GM12878 (cell line): ENCODE measurements around the gene GNAO1. TPM values are rescaled to one million over a fixed set of nuclear protein-coding genes. Genes with fewer than 3 reads are reported as not detected.

Experiments
- ATAC-seq: fragments of 200-7000 bp; cut with Tn5 transposase; 3 replicates; pipeline ENCODE4 v1.9.1; 2020; ENCODE audit warnings: mild to moderate bottlenecking, moderate library complexity
- BruUV-seq: library from RNA; stranded (reverse); fragments of 400-500 nt; replicated peaks from 2 replicates; lab custom pipeline; 2021; lab: Mats Ljungman, UMichigan
- CTCF ChIA-PET: fragments of 300-600 bp; sonication (Branson Sonifier 250); formaldehyde crosslinking; extraction: SDS; loops from one replicate; lab custom pipeline; 2021; ENCODE audit warnings: inconsistent platforms; lab: Yijun Ruan, JAX
- POLR2A ChIA-PET: fragments of 350-600 bp; formaldehyde crosslinking; extraction: SDS; loops from one replicate; lab custom pipeline; 2021; ENCODE audit warnings: inconsistent platforms; lab: Charles Lee
- RAD21 ChIA-PET: fragments of 300-600 bp; sonication (Branson Sonifier 250); formaldehyde crosslinking; loops from one replicate; lab custom pipeline; 2023; ENCODE audit warnings: antibody characterized with exemption; ENCODE audit not compliant: unreplicated experiment; lab: Charles Lee
- SMC1A ChIA-PET: fragments of 300-600 bp; sonication (Branson Sonifier 250); formaldehyde crosslinking; loops from one replicate; lab custom pipeline; 2023; ENCODE audit not compliant: unreplicated experiment, uncharacterized antibody; lab: Charles Lee
- DNase-seq: peaks from one replicate; pipeline ENCODE4 v3.0.0-alpha.2; 2011; ENCODE audit warnings: low read depth, low spot score
- FAIRE-seq: peaks from 3 replicates; lab custom pipeline; 2011; peaks lifted over from hg19 to GRCh38; lab: Jason Lieb, UNC
- H2AFZ ChIP-seq: 2 replicates; pipeline ENCODE4 v1.6.0; 2011; ENCODE audit warnings: low read depth, low read length, control low read depth; ENCODE audit not compliant: control insufficient read depth
- H3K27ac ChIP-seq: 2 replicates; pipeline ENCODE4 v1.5.1; 2011; ENCODE audit warnings: control low read depth; ENCODE audit not compliant: control insufficient read depth, insufficient read depth
- H3K27me3 ChIP-seq, 2 experiments: replicated peaks in 1 of 2; 2 replicates each; pipeline versions ENCODE4 v1.6.0 to v1.6.1; 2011; ENCODE audit warnings: low read length in 1 of 2; ENCODE audit not compliant: control insufficient read depth in 2 of 2, insufficient read depth in 2 of 2
- H3K36me3 ChIP-seq, 2 experiments: 2 replicates each; pipeline ENCODE4 v1.5.1; 2011; ENCODE audit warnings: low read length in 1 of 2; ENCODE audit not compliant: control insufficient read depth in 2 of 2, insufficient read depth in 2 of 2
- H3K4me1 ChIP-seq: 2 replicates; pipeline ENCODE4 v1.6.1; 2011; ENCODE audit warnings: mild to moderate bottlenecking, low read length, moderate library complexity, mixed read lengths; ENCODE audit not compliant: control insufficient read depth, insufficient read depth
- H3K4me2 ChIP-seq: 2 replicates; pipeline ENCODE4 v1.6.0; 2011; ENCODE audit warnings: control low read depth; ENCODE audit not compliant: control insufficient read depth, insufficient read depth
- H3K4me3 ChIP-seq: fragments of 200-600 bp; sonication (generic); 2 replicates; pipeline ENCODE4 v1.5.1; 2016
- H3K79me2 ChIP-seq: 2 replicates; pipeline ENCODE4 v1.6.0; 2011; ENCODE audit warnings: low read length; ENCODE audit not compliant: control insufficient read depth, insufficient read depth
- H3K9ac ChIP-seq: 2 replicates; pipeline ENCODE4 v1.8.0; 2011; ENCODE audit warnings: low read length, control low read depth, mixed read lengths; ENCODE audit not compliant: control insufficient read depth, insufficient read depth
- H3K9me3 ChIP-seq: replicated peaks from 3 replicates; pipeline ENCODE4 v1.5.1; 2011; ENCODE audit warnings: mild to moderate bottlenecking, low read length; ENCODE audit not compliant: control insufficient read depth, insufficient read depth
- H4K20me1 ChIP-seq: 2 replicates; pipeline ENCODE4 v1.6.0; 2011; ENCODE audit not compliant: control insufficient read depth, insufficient read depth
- ETV6 ChIP-seq, 2 experiments: fragments of 450-650 bp in 1 of 2; IDR thresholded peaks in 1 of 2; conservative IDR thresholded peaks in 1 of 2; 2 replicates each; pipeline ENCODE4 v1.6.1; 2014; ENCODE audit warnings: antibody characterized with exemption in 1 of 2, borderline replicate concordance in 1 of 2, low read depth in 1 of 2, mild to moderate bottlenecking in 1 of 2, moderate library complexity in 1 of 2
- GATAD2B ChIP-seq: fragments of 450-650 bp; conservative IDR thresholded peaks from 2 replicates; pipeline ENCODE4 v1.6.1; 2017; ENCODE audit warnings: low read depth, mild to moderate bottlenecking, moderate library complexity
- MTA2 ChIP-seq: fragments of 450-650 bp; IDR thresholded peaks from 2 replicates; pipeline ENCODE4 v1.6.1; 2016; ENCODE audit warnings: low read depth, mild to moderate bottlenecking, moderate library complexity
- NFXL1 ChIP-seq: fragments of 450-650 bp; IDR thresholded peaks from 2 replicates; pipeline ENCODE4 v1.6.1; 2017; ENCODE audit warnings: antibody characterized with exemption, mild to moderate bottlenecking, borderline replicate concordance
- RAD21 ChIP-seq: IDR thresholded peaks from 2 replicates; pipeline ENCODE4 v1.6.1; 2011; ENCODE audit warnings: mild to moderate bottlenecking, low read depth, low read length, moderate library complexity; ENCODE audit not compliant: insufficient read depth
- WGBS: methylation state at CpG from one replicate; pipeline ENCODE4 v1.1.6; 2016; ENCODE audit warnings: low lambda C conversion rate; ENCODE audit not compliant: insufficient replicate concordance, insufficient coverage; ENCODE audit errors: missing lambda C conversion rate; 5-methylcytosine and 5-hydroxymethylcytosine counted together
- in situ Hi-C: fragments of 300-500 bp; cut with MboI; formaldehyde crosslinking; loops from 9 replicates; pipeline ENCODE4 v1.14.3; 2018; ENCODE audit warnings: mixed read lengths
- intact Hi-C: fragments of 100-400 bp; cut with micrococcal nuclease; formaldehyde crosslinking; loops from one replicate; pipeline ENCODE4 v1.14.2; 2022; ENCODE audit not compliant: unreplicated experiment
- polyA plus RNA-seq, 11 experiments: library from polyadenylated mRNA; depleted of rRNA in 4 of 11; unstranded in 6 of 11; stranded (reverse) in 5 of 11; fragments of >200 nt; fragmentation: Nextera tagmentation in 4 of 11; fragmentation: Illumina TruSeq in 1 of 11; extraction: Ambion mirVana in 4 of 11; extraction: Trizol in 1 of 11; gene quantifications; 1 replicate in 1 of 11; 2 replicates in 10 of 11; pipeline versions ENCODE4 v1.2.1 to v1.2.3, GENCODE V29; 2011 to 2016; ENCODE audit warnings: inconsistent platforms in 2 of 11, missing spikeins in 2 of 11, low read depth in 1 of 11
- total RNA-seq, 4 experiments: library from RNA; depleted of rRNA in 3 of 4; stranded (reverse); fragments of >200 nt in 3 of 4; fragmentation: Illumina TruSeq in 1 of 4; extraction: Trizol in 1 of 4; gene quantifications; 2 replicates each; pipeline versions ENCODE4 v1.2.1 to v1.2.3, GENCODE V29; 2013 to 2021
- TF ChIP-seq, protein P1 (sequence below): IDR thresholded peaks from 2 replicates; pipeline ENCODE4 v1.6.1; 2012; ENCODE audit warnings: low read length, inconsistent platforms
- TF ChIP-seq, protein P2 (sequence below): fragments of 450-650 bp; IDR thresholded peaks from 2 replicates; pipeline ENCODE4 v1.6.1; 2017; ENCODE audit warnings: mild to moderate bottlenecking
- TF ChIP-seq, protein P3 (sequence below): fragments of 450-650 bp; IDR thresholded peaks from 2 replicates; pipeline ENCODE4 v1.6.1; 2017; ENCODE audit warnings: borderline replicate concordance

GNAO1 gene
- total and polyA plus RNA-seq, 10 of the 15 experiments (the other 5 are each of a cell fraction or from before 2014, with no cell fraction given): 0.05 to 0.28 (median 0.14) TPM; not detected in 6

DNA sequence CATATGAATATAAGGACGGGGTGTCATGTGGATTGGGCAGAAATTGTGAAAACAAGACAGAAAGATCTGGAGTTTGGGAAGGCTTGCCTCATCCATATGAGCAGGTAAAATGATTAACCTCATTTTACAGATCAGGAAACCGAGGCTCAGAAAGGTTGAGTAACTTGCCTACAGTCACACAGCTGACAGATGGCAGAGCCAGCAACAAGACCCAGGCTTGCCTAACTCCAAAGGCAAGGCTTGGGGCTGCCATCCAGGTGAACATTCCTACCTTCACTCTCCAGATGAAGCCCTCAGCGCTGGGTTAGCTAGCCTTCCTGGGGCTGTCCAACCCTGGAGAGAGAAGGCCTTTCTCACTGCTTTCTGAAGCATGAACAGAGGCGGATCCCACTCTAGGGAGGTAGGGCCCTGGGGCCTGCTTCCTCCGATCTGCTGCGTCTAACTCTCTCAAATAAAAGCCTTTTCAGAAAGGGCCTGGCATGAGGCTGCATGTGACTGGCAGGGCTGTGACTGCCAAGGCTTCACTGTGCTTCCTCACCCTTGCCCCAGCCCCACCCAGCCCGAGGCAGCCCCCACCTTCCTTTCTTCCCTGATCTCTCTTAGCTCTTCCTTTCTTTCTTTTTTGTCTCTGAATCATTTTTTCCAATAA is 107.8 kb downstream of the GNAO1 start:
- 29% methylated on average over 7 of the region's 7 CpGs for WGBS
- Histone ChIP-seq H2AFZ (no peak overlapping the region), H3K9me3 (no peaks in the 10 kb centered on the region), H3K27ac (no peak overlapping the region), H3K4me2 (no peak overlapping the region), H4K20me1 (no peaks in the 10 kb centered on the region), H3K9ac (no peak overlapping the region), H3K79me2 (no peaks in the 10 kb centered on the region), H3K4me1 (no peaks in the 10 kb centered on the region)
- FAIRE-seq (no peak), ATAC-seq (no peak), DNase-seq (no peak)
- BruUV-seq: no TSS peak
- CTCF ChIA-PET: interaction anchor here (2.7 kb wide), 1 partner anchor 20 kb away, joined by 11 read pairs; no protein-coding TSS in a partner anchor
- SMC1A ChIA-PET: no interaction called here
- in situ Hi-C loops: no loop called here
- TF ChIP-seq, protein P1, sequence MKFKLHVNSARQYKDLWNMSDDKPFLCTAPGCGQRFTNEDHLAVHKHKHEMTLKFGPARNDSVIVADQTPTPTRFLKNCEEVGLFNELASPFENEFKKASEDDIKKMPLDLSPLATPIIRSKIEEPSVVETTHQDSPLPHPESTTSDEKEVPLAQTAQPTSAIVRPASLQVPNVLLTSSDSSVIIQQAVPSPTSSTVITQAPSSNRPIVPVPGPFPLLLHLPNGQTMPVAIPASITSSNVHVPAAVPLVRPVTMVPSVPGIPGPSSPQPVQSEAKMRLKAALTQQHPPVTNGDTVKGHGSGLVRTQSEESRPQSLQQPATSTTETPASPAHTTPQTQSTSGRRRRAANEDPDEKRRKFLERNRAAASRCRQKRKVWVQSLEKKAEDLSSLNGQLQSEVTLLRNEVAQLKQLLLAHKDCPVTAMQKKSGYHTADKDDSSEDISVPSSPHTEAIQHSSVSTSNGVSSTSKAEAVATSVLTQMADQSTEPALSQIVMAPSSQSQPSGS: no peak
- TF ChIP-seq, protein P2, sequence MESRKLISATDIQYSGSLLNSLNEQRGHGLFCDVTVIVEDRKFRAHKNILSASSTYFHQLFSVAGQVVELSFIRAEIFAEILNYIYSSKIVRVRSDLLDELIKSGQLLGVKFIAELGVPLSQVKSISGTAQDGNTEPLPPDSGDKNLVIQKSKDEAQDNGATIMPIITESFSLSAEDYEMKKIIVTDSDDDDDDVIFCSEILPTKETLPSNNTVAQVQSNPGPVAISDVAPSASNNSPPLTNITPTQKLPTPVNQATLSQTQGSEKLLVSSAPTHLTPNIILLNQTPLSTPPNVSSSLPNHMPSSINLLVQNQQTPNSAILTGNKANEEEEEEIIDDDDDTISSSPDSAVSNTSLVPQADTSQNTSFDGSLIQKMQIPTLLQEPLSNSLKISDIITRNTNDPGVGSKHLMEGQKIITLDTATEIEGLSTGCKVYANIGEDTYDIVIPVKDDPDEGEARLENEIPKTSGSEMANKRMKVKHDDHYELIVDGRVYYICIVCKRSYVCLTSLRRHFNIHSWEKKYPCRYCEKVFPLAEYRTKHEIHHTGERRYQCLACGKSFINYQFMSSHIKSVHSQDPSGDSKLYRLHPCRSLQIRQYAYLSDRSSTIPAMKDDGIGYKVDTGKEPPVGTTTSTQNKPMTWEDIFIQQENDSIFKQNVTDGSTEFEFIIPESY: no peak
- no peak for TF ChIP-seq MTA2
- no peak for TF ChIP-seq RAD21
- TF ChIP-seq NFXL1: no peak
- TF ChIP-seq ETV6 (conservative IDR thresholded peaks at IDR 0.05 in 1 of 2, IDR thresholded peaks at IDR 0.05 in 1 of 2; ENCODE audit: borderline replicate concordance in 1 of 2, low read depth in 1 of 2): no peak
- TF ChIP-seq GATAD2B: no peak
- TF ChIP-seq, protein P3, sequence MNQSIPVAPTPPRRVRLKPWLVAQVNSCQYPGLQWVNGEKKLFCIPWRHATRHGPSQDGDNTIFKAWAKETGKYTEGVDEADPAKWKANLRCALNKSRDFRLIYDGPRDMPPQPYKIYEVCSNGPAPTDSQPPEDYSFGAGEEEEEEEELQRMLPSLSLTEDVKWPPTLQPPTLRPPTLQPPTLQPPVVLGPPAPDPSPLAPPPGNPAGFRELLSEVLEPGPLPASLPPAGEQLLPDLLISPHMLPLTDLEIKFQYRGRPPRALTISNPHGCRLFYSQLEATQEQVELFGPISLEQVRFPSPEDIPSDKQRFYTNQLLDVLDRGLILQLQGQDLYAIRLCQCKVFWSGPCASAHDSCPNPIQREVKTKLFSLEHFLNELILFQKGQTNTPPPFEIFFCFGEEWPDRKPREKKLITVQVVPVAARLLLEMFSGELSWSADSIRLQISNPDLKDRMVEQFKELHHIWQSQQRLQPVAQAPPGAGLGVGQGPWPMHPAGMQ: no peak
- TF ChIP-seq, all 136 proteins: peak for 0
- POLR2A ChIA-PET: interaction anchor here (0.6 kb wide), 1 partner anchor 143 kb away, joined by 4 read pairs; no protein-coding TSS in a partner anchor
- Histone ChIP-seq H3K4me3 (no peak overlapping the region), H3K27me3 (peaks cover 0 to 2% of the 10 kb centered on the region in 2 experiments; a peak in 2 of 4 replicates), H3K36me3 (no peaks in the 10 kb centered on the region)
- RAD21 ChIA-PET: no interaction called here
- intact Hi-C loops: no loop called here
